Esophagus squamous epithelium (tissue), 5 donors: ENCODE measurements around the gene TIMM44. TPM values are rescaled to one million over a fixed set of nuclear protein-coding genes. Genes with fewer than 3 reads are reported as not detected.

Experiments
- DNase-seq: peaks from one replicate; lab custom pipeline; 2025; lab: John Stamatoyannopoulos, UW
- H3K27ac ChIP-seq, 4 donors: fragments of 200-600 bp; sonication (generic); one replicate each; pipeline ENCODE4 v1.5.1; 2016 to 2019; ENCODE audit warnings: mild to moderate bottlenecking in 1 of 4
- H3K27me3 ChIP-seq, 4 donors: fragments of 200-600 bp; sonication (generic); 1 replicate in 3 of 4; 2 replicates in 1 of 4; pipeline versions ENCODE4 v1.5.1 to v1.6.0; 2017 to 2021; ENCODE audit warnings: antibody characterized with exemption in 1 of 4
- H3K36me3 ChIP-seq, 3 donors: fragments of 200-600 bp; sonication (generic); one replicate each; pipeline ENCODE4 v1.5.1; 2016 to 2019
- H3K4me1 ChIP-seq, 3 donors: fragments of 200-600 bp; sonication (generic); one replicate each; pipeline ENCODE4 v1.5.1; 2017 to 2019
- H3K4me3 ChIP-seq, 4 donors: fragments of 200-600 bp; sonication (generic); 1 replicate in 3 of 4; 2 replicates in 1 of 4; pipeline ENCODE4 v1.5.1; 2016 to 2019; ENCODE audit warnings: mild to moderate bottlenecking in 2 of 4, moderate library complexity in 1 of 4
- H3K9me3 ChIP-seq, 3 donors: fragments of 200-600 bp; sonication (generic); one replicate each; pipeline ENCODE4 v1.5.1; 2016 to 2019
- POLR2A ChIP-seq, 4 donors: fragments of 450-650 bp; IDR thresholded peaks; one replicate each; pipeline ENCODE4 v1.6.1; 2017; ENCODE audit warnings: antibody characterized with exemption in 4 of 4, mild to moderate bottlenecking in 4 of 4, moderate library complexity in 3 of 4
- WGBS, 2 donors: methylation state at CpG; one replicate each; pipeline ENCODE4 v1.1.5; 2018; 5-methylcytosine and 5-hydroxymethylcytosine counted together
- intact Hi-C: fragments of 100-400 bp; cut with DNase I; formaldehyde crosslinking; loops from one replicate; pipeline ENCODE4 v1.15.0; 2022
- total RNA-seq, 4 donors: library from RNA; depleted of rRNA; stranded (reverse); fragments of >200 nt; gene quantifications; one replicate each; pipeline ENCODE4 v1.1.0, GENCODE V29; 2016
- TF ChIP-seq, protein P1 (sequence below), 6 experiments: fragments of 450-650 bp in 4 of 6; fragments of 200-600 bp in 2 of 6; sonication (generic) in 2 of 6; IDR thresholded peaks; one replicate each; pipeline ENCODE4 v1.5.1; 2016 to 2019; ENCODE audit warnings: antibody characterized with exemption in 6 of 6, mild to moderate bottlenecking in 4 of 6, moderate library complexity in 4 of 6
- donor health status: DM: yes; HTN: yes; CAD: no.

Gene TIMM44
- total RNA-seq, 4 donors from 2014 or later = 36.4 to 52.6 (median 45.5) TPM

DNA sequence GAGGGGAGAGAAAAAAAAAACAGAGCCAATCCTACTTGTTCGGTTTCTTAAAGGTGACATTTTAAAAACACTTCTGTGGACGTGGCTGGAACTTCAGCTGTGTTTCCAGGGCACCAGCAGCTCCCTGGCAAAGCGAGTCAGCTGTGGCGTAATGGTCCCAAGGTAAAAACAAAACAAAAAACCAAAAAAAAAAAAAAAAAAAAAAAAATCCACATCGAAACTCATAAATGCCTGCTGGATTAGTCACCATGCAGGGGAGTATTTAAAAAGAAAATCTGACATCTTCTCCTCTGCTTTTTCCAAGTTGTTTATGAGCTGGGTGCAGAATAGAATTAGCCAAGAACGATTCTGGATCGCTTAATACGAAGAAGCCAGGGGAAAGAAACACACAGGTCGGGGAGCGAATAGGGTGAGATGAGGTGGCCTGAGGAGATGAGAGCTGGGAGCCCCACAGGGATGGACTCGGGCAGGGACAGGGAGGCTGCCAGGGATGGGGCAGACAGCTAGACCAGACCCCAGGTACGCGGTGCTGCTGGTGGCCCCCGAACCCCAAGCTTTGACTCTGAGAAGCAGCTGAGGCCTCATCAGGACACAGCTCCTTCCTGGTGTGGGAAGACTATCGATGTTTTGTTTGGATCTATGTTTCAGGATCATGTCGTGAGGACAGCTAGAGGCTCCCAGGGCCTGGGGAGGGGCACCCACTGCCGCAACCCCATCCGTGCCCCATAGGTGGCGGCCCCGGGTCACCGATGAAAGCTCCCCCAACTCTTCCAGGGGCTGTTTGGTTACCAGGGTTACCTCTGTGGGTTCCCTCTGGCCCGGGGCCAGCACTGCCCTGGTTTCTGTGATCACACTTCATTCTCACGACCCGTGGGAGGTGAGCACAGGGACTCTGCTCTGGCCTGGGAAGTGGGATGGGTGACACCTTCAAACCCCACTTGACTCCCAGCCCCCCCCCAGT, 14.4 kb downstream of the TIMM44 start:
- 24 to 35% methylated on average over 13 to 21 of the region's 24 CpGs for WGBS, 2 donors
- TF ChIP-seq POLR2A (IDR thresholded peaks at IDR 0.05) = no peak
- TF ChIP-seq, protein P1, sequence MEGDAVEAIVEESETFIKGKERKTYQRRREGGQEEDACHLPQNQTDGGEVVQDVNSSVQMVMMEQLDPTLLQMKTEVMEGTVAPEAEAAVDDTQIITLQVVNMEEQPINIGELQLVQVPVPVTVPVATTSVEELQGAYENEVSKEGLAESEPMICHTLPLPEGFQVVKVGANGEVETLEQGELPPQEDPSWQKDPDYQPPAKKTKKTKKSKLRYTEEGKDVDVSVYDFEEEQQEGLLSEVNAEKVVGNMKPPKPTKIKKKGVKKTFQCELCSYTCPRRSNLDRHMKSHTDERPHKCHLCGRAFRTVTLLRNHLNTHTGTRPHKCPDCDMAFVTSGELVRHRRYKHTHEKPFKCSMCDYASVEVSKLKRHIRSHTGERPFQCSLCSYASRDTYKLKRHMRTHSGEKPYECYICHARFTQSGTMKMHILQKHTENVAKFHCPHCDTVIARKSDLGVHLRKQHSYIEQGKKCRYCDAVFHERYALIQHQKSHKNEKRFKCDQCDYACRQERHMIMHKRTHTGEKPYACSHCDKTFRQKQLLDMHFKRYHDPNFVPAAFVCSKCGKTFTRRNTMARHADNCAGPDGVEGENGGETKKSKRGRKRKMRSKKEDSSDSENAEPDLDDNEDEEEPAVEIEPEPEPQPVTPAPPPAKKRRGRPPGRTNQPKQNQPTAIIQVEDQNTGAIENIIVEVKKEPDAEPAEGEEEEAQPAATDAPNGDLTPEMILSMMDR (IDR thresholded peaks at IDR 0.05) = peak in 3 of 6 experiments; percentile 9 to 33 (median 22)
- peaks cover 36 to 77% (median 47%) of the 10 kb centered on the region in 3 donors for H3K4me1 ChIP-seq
- H3K36me3 ChIP-seq = peaks cover 29 to 55% (median 29%) of the 10 kb centered on the region in 3 donors
- intact Hi-C loops = no loop called here
- H3K27ac ChIP-seq = peak overlapping the region; percentile 63 to 91 (median 87)
- no peak for DNase-seq
- H3K4me3 ChIP-seq = peak overlapping the region in 2 of 4 donors; percentile 4 to 16
- H3K9me3 ChIP-seq = no peaks in the 10 kb centered on the region
- peaks cover 0 to 18% (median 0%) of the 10 kb centered on the region in 4 donors for H3K27me3 ChIP-seq

DNA sequence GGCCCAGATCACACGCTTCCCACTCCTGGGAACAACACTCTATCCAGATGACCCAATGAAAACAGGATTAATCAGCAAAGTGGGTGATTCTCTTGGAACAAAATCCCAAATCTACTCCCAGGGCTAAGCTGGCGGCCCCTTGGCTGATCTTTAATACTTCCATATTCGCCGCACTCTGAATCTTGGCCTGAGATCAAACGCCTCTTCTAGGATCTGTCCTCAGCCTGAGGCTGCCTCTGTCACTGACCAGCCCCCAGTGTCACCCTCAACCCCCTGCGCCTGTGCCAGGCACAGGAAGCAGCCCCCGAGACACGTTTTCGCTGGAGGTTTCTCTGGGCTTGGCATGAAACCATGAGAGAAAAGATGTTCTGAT, 15.1 kb downstream of the TIMM44 start:
- intact Hi-C loops = no loop called here
- Histone ChIP-seq H3K4me3 (peak overlapping the region in 1 of 4 donors; percentile 27), H3K9me3 (no peaks in the 10 kb centered on the region), H3K4me1 (peaks cover 36 to 84% (median 47%) of the 10 kb centered on the region in 3 donors), H3K36me3 (peaks cover 22 to 48% (median 22%) of the 10 kb centered on the region in 3 donors), H3K27me3 (peaks cover 0 to 19% (median 0%) of the 10 kb centered on the region in 4 donors), H3K27ac (peak overlapping the region; percentile 63 to 91 (median 84))
- TF ChIP-seq, protein P1 (IDR thresholded peaks at IDR 0.05) = no peak
- no peak for TF ChIP-seq POLR2A (IDR thresholded peaks at IDR 0.05)
- no peak for DNase-seq
- 48% methylated on average over 7 to 9 of the region's 9 CpGs for WGBS, 2 donors

DNA sequence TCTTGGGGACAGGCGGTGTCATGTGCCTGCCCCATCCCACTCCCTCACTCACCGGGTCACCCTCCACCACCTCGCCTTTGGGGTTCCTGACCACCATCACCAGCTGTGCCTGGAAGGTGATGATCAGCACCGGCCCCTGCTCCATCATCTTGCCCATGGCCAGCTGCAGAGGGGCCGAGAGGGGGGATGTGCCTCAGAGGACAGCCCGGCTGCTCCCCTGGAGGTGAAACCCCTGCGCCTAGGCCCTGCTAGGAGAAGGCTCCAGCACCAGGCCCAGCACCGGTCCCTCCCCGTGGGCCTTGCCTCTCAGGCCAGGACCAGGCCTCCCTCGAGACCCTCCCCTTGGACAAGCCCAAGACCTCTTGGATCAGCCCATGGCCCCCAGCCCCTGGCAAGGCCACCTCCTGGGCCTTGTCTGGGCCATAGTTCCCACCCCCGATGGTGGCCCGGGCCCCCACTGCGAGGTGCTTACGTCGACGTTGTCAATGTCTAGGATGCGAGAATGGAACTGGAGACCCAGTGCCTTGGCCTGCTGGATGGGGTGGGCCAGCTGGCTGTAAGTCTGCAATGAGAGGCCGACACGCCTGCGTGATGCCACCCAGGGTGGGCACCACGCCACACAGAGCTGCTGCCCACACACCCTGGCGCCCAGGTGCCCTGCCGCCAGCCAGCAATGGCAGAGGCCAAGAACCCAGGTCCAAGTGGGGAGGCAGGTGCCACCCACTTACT, 15.7 kb downstream of the TIMM44 start:
- TF ChIP-seq POLR2A (IDR thresholded peaks at IDR 0.05) = no peak
- TF ChIP-seq, protein P1 (IDR thresholded peaks at IDR 0.05) = no peak
- H3K9me3 ChIP-seq = no peaks in the 10 kb centered on the region

DNA sequence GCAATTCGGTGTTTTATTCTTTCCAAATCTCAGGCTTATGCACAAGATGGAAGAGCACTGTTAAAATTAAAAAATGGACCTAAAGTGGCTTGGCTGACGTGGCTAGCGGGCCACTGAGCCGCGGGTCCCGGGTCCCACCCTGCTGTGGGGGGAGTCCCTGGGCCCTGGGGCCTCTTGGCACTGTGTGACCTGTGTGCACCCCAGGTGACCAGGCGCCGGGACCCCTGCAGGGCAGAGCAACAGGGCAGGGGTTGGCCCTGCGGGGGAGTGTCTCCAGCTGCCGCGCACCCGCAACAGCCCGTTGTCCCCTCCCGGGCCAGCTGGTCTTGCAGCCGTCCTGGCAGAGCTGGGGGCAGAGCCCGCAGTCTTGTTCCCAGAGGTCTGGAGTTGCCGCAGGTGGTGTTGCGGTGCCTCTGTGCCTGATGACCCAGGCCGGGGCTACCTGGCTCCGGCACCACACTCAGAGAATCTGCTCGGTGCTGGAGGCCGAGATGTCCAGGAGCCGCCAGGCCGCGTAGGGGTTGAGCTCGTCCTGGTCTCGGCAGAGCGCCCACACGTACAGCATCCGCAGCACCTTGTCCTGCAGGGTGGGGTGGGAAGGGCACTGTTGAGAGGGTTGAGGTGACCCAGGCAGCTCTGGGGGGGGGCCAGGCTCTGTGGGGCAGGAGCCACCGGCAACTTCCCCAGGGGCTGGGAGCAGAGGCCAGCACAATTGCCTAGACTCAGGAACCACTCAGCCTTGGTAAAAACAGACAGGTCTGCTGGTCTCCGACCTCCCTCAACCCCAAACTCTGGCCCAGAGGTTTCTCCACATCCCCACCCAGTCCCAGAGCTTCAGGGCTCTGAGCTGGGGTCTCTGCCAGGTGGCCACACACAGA, 16.5 kb downstream of the TIMM44 start:
- H3K4me3 ChIP-seq = peak overlapping the region in 1 of 4 donors; percentile 71

More for the DNA sequence above, 15.7 kb downstream of the TIMM44 start:
- WGBS, 2 donors = 80 to 88% methylated on average over 1 to 6 of the region's 23 CpGs
- Histone ChIP-seq H3K27me3 (peaks cover 0 to 19% (median 0%) of the 10 kb centered on the region in 4 donors), H3K4me1 (peaks cover 36 to 89% (median 47%) of the 10 kb centered on the region in 3 donors), H3K4me3 (peak overlapping the region in 1 of 4 donors; percentile 27), H3K27ac (peak overlapping the region; percentile 63 to 91 (median 84)), H3K36me3 (peaks cover 16 to 48% (median 22%) of the 10 kb centered on the region in 3 donors)
- intact Hi-C loops = no loop called here
- DNase-seq = no peak

More for the DNA sequence above, 16.5 kb downstream of the TIMM44 start:
- Histone ChIP-seq H3K36me3 (peaks cover 8 to 48% (median 19%) of the 10 kb centered on the region in 3 donors), H3K4me1 (peaks cover 37 to 97% (median 52%) of the 10 kb centered on the region in 3 donors), H3K27ac (peak overlapping the region; percentile 63 to 91 (median 84)), H3K9me3 (no peaks in the 10 kb centered on the region), H3K27me3 (peaks cover 0 to 19% (median 0%) of the 10 kb centered on the region in 4 donors)
- no peak for DNase-seq
- no peak for TF ChIP-seq POLR2A (IDR thresholded peaks at IDR 0.05)
- TF ChIP-seq, protein P1 (IDR thresholded peaks at IDR 0.05) = no peak
- intact Hi-C loops = no loop called here
- 50 to 53% methylated on average over 2 to 8 of the region's 32 CpGs for WGBS, 2 donors
